ENCODE measurements around the gene C14orf93.

DNA sequence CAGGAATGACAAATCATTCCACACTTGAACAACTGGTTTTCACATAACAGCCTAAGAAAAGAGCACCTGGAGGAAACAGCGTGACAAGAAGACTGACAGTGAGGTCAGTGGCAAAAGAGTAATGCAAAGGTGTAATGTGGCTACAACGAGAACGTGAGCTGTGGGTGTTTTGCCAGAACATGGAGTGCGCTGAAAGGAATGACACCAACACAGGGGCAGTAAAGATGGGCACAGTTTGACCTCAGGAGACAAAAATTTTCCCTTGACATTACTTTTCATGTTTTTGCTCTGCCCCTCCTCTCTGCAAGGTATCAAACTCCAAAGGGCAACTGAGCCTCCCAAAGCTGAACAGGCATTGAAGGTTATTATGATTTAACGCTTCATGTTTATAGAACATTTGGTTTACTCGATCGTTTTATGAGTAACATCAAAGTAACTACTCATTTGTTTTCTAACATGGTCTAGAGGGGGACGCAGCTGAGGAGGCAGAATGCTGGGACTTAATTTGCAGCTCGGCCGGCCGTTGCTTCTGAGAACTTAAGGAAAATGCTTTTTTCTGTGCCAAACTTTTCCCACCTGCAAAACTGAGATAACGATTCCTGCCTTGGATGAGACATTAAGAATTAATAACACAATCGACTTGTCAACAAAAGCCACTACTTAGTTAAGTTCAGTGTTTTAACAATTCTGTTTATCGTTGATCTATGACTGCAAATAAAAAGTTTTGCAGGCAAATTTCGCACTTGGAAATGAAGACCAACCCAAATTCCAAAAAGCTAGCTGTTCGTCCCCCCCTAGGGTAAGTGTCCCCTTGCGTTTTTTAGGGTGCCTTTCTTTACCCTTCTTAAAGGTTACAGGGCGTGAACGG, 54.0 kb downstream of the C14orf93 start:
- TF ChIP-seq, protein P1, sequence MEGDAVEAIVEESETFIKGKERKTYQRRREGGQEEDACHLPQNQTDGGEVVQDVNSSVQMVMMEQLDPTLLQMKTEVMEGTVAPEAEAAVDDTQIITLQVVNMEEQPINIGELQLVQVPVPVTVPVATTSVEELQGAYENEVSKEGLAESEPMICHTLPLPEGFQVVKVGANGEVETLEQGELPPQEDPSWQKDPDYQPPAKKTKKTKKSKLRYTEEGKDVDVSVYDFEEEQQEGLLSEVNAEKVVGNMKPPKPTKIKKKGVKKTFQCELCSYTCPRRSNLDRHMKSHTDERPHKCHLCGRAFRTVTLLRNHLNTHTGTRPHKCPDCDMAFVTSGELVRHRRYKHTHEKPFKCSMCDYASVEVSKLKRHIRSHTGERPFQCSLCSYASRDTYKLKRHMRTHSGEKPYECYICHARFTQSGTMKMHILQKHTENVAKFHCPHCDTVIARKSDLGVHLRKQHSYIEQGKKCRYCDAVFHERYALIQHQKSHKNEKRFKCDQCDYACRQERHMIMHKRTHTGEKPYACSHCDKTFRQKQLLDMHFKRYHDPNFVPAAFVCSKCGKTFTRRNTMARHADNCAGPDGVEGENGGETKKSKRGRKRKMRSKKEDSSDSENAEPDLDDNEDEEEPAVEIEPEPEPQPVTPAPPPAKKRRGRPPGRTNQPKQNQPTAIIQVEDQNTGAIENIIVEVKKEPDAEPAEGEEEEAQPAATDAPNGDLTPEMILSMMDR (IDR thresholded peaks at IDR 0.05) = no peak
- no peak for TF ChIP-seq POLR2A (IDR thresholded peaks at IDR 0.05)
